Neural cell (in vitro differentiated cells): Measurements from ENCODE around the gene PLA2G4B. TPM values are rescaled to one million over a fixed set of nuclear protein-coding genes. Genes with fewer than 3 reads are reported as not detected.

Experiments used
- H2AFZ ChIP-seq: fragments of 200-600, 300-800 bp; sonication (generic), shearing (Covaris generic); 2 replicates; pipeline ENCODE4 v1.6.0; 2014; ENCODE audit warnings: low read depth, mild to moderate bottlenecking, antibody characterized with exemption, low read length, moderate library complexity
- H3F3A ChIP-seq: fragments of 200-600 bp; shearing (Covaris generic); 2 replicates; pipeline ENCODE4 v1.6.1; 2016; ENCODE audit warnings: mild to moderate bottlenecking, moderate library complexity, mixed read lengths, antibody characterized with exemption, low read length; ENCODE audit not compliant: insufficient read depth, poor library complexity, severe bottlenecking
- H3K27ac ChIP-seq: fragments of 200-600, 300-800 bp; sonication (generic), shearing (Covaris generic); 2 replicates; pipeline ENCODE4 v1.5.1; 2014; ENCODE audit warnings: mild to moderate bottlenecking, low read length, moderate library complexity
- H3K27me3 ChIP-seq: fragments of 300-800, 200-600 bp; sonication (generic), shearing (Covaris generic); 2 replicates; pipeline ENCODE4 v1.6.0; 2014; ENCODE audit warnings: mild to moderate bottlenecking, low read depth, low read length, moderate library complexity; ENCODE audit not compliant: insufficient read depth
- H3K36me3 ChIP-seq: fragments of 300-800, 200-600 bp; sonication (generic), shearing (Covaris generic); 2 replicates; pipeline ENCODE4 v1.5.1; 2014; ENCODE audit warnings: mild to moderate bottlenecking, antibody characterized with exemption, low read length, moderate library complexity; ENCODE audit not compliant: insufficient read depth
- H3K4me2 ChIP-seq: fragments of 300-800, 200-600 bp; sonication (generic), shearing (Covaris generic); 2 replicates; pipeline ENCODE4 v1.6.0; 2014; ENCODE audit warnings: mild to moderate bottlenecking, low read length
- H3K4me3 ChIP-seq: fragments of 300-800, 200-600 bp; sonication (generic), shearing (Covaris generic); 2 replicates; pipeline ENCODE4 v1.5.1; 2014; ENCODE audit warnings: mild to moderate bottlenecking, low read length, moderate library complexity
- H3K79me2 ChIP-seq: fragments of 200-600 bp; shearing (Covaris generic); replicated peaks from 2 replicates; pipeline ENCODE4 v1.6.0; 2014; ENCODE audit warnings: mild to moderate bottlenecking, low read length, moderate library complexity; ENCODE audit not compliant: insufficient read depth
- H3K9ac ChIP-seq: fragments of 300-800, 200-600 bp; sonication (generic), shearing (Covaris generic); 2 replicates; pipeline ENCODE4 v1.6.1; 2016; ENCODE audit warnings: mild to moderate bottlenecking, low read length, mixed read lengths
- H3K9me2 ChIP-seq: fragments of 200-600 bp; shearing (Covaris generic); 2 replicates; pipeline ENCODE4 v1.6.1; 2016; ENCODE audit warnings: mild to moderate bottlenecking, low read length, mixed read lengths; ENCODE audit not compliant: insufficient read depth
- H3K9me3 ChIP-seq: fragments of 200-600, 300-800 bp; sonication (generic), shearing (Covaris generic); 2 replicates; pipeline ENCODE4 v1.6.1; 2016; ENCODE audit warnings: mild to moderate bottlenecking, mixed run types, low read length, moderate library complexity, mixed read lengths
- H4K20me1 ChIP-seq: fragments of 200-600 bp; shearing (Covaris generic); 2 replicates; pipeline ENCODE4 v1.6.1; 2016; ENCODE audit warnings: mild to moderate bottlenecking, mixed run types; ENCODE audit not compliant: insufficient read depth
- CTCF ChIP-seq: fragments of 450-650 bp; IDR thresholded peaks from 2 replicates; pipeline ENCODE4 v1.5.1; 2014; ENCODE audit warnings: antibody characterized with exemption, mild to moderate bottlenecking, moderate library complexity; ENCODE audit not compliant: poor library complexity, severe bottlenecking
- EP300 ChIP-seq: fragments of 450-650 bp; conservative IDR thresholded peaks from 2 replicates; pipeline ENCODE4 v1.6.1; 2014; ENCODE audit warnings: antibody characterized with exemption, mild to moderate bottlenecking, moderate library complexity; ENCODE audit not compliant: poor library complexity, severe bottlenecking
- EZH2 ChIP-seq: fragments of 200-600, 300-800 bp; shearing (Covaris generic), sonication (generic); IDR thresholded peaks from 2 replicates; pipeline ENCODE4 v1.6.1; 2014; ENCODE audit warnings: antibody characterized with exemption, low read length, borderline replicate concordance, mild to moderate bottlenecking; ENCODE audit not compliant: insufficient read depth, poor library complexity, severe bottlenecking
- MXI1 ChIP-seq: fragments of 450-650 bp; conservative IDR thresholded peaks from 2 replicates; pipeline ENCODE4 v1.6.1; 2014; ENCODE audit warnings: antibody characterized with exemption, mild to moderate bottlenecking; ENCODE audit not compliant: poor library complexity, severe bottlenecking
- POLR2AphosphoS5 ChIP-seq: IDR thresholded peaks from 2 replicates; pipeline ENCODE4 v1.6.1; 2012
- RAD21 ChIP-seq: fragments of 450-650 bp; conservative IDR thresholded peaks from 2 replicates; pipeline ENCODE4 v1.6.1; 2014; ENCODE audit warnings: antibody characterized with exemption, mild to moderate bottlenecking, moderate library complexity
- REST ChIP-seq: IDR thresholded peaks from 2 replicates; pipeline ENCODE4 v1.6.1; 2012; ENCODE audit warnings: borderline replicate concordance
- SMC3 ChIP-seq: fragments of 450-650 bp; conservative IDR thresholded peaks from 2 replicates; pipeline ENCODE4 v1.6.1; 2014; ENCODE audit warnings: antibody characterized with exemption, mild to moderate bottlenecking, moderate library complexity; ENCODE audit not compliant: poor library complexity
- TAF1 ChIP-seq: IDR thresholded peaks from 2 replicates; pipeline ENCODE4 v1.6.1; 2012; ENCODE audit warnings: low read depth
- polyA minus RNA-seq: library from RNA; depleted of rRNA, polyadenylated mRNA; stranded (reverse); fragments of >200 nt; gene quantifications from 2 replicates; pipeline ENCODE4 v1.2.3, GENCODE V29; 2014
- polyA plus RNA-seq: library from polyadenylated mRNA; depleted of rRNA; stranded (reverse); fragments of >200 nt; gene quantifications from 2 replicates; pipeline ENCODE4 v1.2.3, GENCODE V29; 2014

Gene PLA2G4B
- polyA plus RNA-seq (11.3 and 26.2 TPM in 2 replicates), polyA minus RNA-seq (3.4 TPM in 2 replicates)

- H3K36me3 ChIP-seq = no peaks in the 10 kb centered on the region
- H3K4me2 ChIP-seq = no peak within 1 kb of the TSS
- H3K9me3 ChIP-seq = no peaks in the 10 kb centered on the region
- H3K27me3 ChIP-seq = no peaks in the 10 kb centered on the region
- no peaks in the 10 kb centered on the region for H3K79me2 ChIP-seq
- no peak within 1 kb of the TSS for H3K27ac ChIP-seq
- TF ChIP-seq TAF1 (no peak), MXI1 (no peak), CTCF (no peak), SMC3 (no peak)
- no peak within 1 kb of the TSS for H2AFZ ChIP-seq
- no peaks in the 10 kb centered on the region for H3F3A ChIP-seq
- H3K9ac ChIP-seq = no peak within 1 kb of the TSS
- H3K4me3 ChIP-seq = no peak within 1 kb of the TSS
- no peaks in the 10 kb centered on the region for H4K20me1 ChIP-seq
- H3K9me2 ChIP-seq = no peaks in the 10 kb centered on the region
Observed at GRCh38 chr15:41838400-41838897, at the start of gene PLA2G4B. PLA2G4B (plus strand) TSS chr15:41838847; CDS start chr15:41838914, 67 bp downstream.

GRCh38 chr15:41789236-41789635 lies 49.4 kb upstream of the PLA2G4B start:
- H3K27me3 ChIP-seq = no peaks in the 10 kb centered on the region
- H3K9me2 ChIP-seq = no peaks in the 10 kb centered on the region
- H3K4me3 ChIP-seq = no peak overlapping the region
- no peak overlapping the region for H3K27ac ChIP-seq
- no peak overlapping the region for H3K4me2 ChIP-seq
- no peak for TF ChIP-seq RAD21
- no peak for TF ChIP-seq EP300
- TF ChIP-seq MXI1 = no peak
- no peak for TF ChIP-seq CTCF
- TF ChIP-seq SMC3 = no peak
- TF ChIP-seq TAF1 = no peak
- TF ChIP-seq POLR2AphosphoS5 = no peak
- no peak for TF ChIP-seq REST
- no peak for TF ChIP-seq EZH2
- H4K20me1 ChIP-seq = no peaks in the 10 kb centered on the region
- H2AFZ ChIP-seq = no peak overlapping the region
- no peak overlapping the region for H3K9ac ChIP-seq
- H3K36me3 ChIP-seq = no peaks in the 10 kb centered on the region
- no peaks in the 10 kb centered on the region for H3K9me3 ChIP-seq
- H3K79me2 ChIP-seq = peaks cover 9% of the 10 kb centered on the region
- no peaks in the 10 kb centered on the region for H3F3A ChIP-seq
